Calu3 (cell line): ENCODE measurements around the gene CACNA2D4. TPM values are rescaled to one million over a fixed set of nuclear protein-coding genes. Genes with fewer than 3 reads are reported as not detected.

Source experiments
- BruUV-seq: library from RNA; stranded (reverse); fragments of 400-500 nt; replicated peaks from 2 replicates; lab custom pipeline; 2021; lab: Mats Ljungman, UMichigan
- CTCF ChIA-PET: fragments of 300-600 bp; sonication (Branson Sonifier 250); formaldehyde crosslinking; loops from one replicate; lab custom pipeline; 2022; ENCODE audit warnings: antibody characterized with exemption; lab: Charles Lee
- DNase-seq: peaks from one replicate; pipeline ENCODE4 v3.0.0; 2022
- H3K27ac Mint-ChIP-seq: one replicate; pipeline ENCODE4 v1.8.0; 2022; ENCODE audit warnings: mixed read lengths; ENCODE audit not compliant: unreplicated experiment
- H3K27me3 Mint-ChIP-seq: one replicate; pipeline ENCODE4 v1.8.0; 2022; ENCODE audit warnings: mixed read lengths; ENCODE audit not compliant: unreplicated experiment
- H3K36me3 Mint-ChIP-seq: one replicate; pipeline ENCODE4 v1.8.0; 2022; ENCODE audit warnings: mild to moderate bottlenecking, moderate library complexity, mixed read lengths; ENCODE audit not compliant: insufficient read depth, unreplicated experiment
- H3K4me1 Mint-ChIP-seq: one replicate; pipeline ENCODE4 v1.8.0; 2022; ENCODE audit warnings: mild to moderate bottlenecking, low read depth, mixed read lengths; ENCODE audit not compliant: unreplicated experiment
- H3K4me3 Mint-ChIP-seq: one replicate; pipeline ENCODE4 v1.8.0; 2022; ENCODE audit warnings: mild to moderate bottlenecking, low read depth, moderate library complexity, mixed read lengths; ENCODE audit not compliant: unreplicated experiment
- H3K9me3 Mint-ChIP-seq: one replicate; pipeline ENCODE4 v1.8.0; 2022; ENCODE audit warnings: low read depth, mixed read lengths; ENCODE audit not compliant: unreplicated experiment
- CTCF ChIP-seq: fragments of 200-600 bp; IDR thresholded peaks from one replicate; pipeline ENCODE4 v1.8.0; 2022; ENCODE audit warnings: antibody characterized with exemption; ENCODE audit not compliant: unreplicated experiment
- intact Hi-C: fragments of 100-400 bp; cut with micrococcal nuclease; formaldehyde crosslinking; loops from one replicate; pipeline ENCODE4 v1.10.0; 2022; ENCODE audit not compliant: unreplicated experiment
- total RNA-seq: library from RNA; stranded (reverse); gene quantifications from 2 replicates; pipeline ENCODE4 v1.2.3, GENCODE V29; 2022

The CACNA2D4 gene
- total RNA-seq, 1 experiment from 2014 or later: 0.80 TPM

- TF ChIP-seq CTCF: no peak
- intact Hi-C loops: no loop called here
- CTCF ChIA-PET: no interaction called here
- Mint-ChIP-seq H3K9me3 (peaks cover 3% of the 10 kb centered on the region), H3K4me3 (no peak overlapping the region), H3K27me3 (no peaks in the 10 kb centered on the region), H3K4me1 (no peaks in the 10 kb centered on the region), H3K27ac (no peak overlapping the region), H3K36me3 (peaks cover 31% of the 10 kb centered on the region)
- no peak for DNase-seq
- no TSS peak for BruUV-seq
These were observed 169.4 kb downstream of the CACNA2D4 start for GRCh38 chr12:1749019-1749418.

- Mint-ChIP-seq H3K4me3 (no peak overlapping the region), H3K4me1 (no peaks in the 10 kb centered on the region), H3K9me3 (peaks cover 3% of the 10 kb centered on the region), H3K36me3 (peaks cover 31% of the 10 kb centered on the region), H3K27ac (no peak overlapping the region), H3K27me3 (no peaks in the 10 kb centered on the region)
- BruUV-seq: no TSS peak
- DNase-seq: no peak
- TF ChIP-seq CTCF: no peak
- intact Hi-C loops: no loop called here
- CTCF ChIA-PET: no interaction called here
These were observed 170.8 kb downstream of the CACNA2D4 start for GRCh38 chr12:1747609-1748008.

- no TSS peak for BruUV-seq
- Mint-ChIP-seq H3K27me3 (no peaks in the 10 kb centered on the region), H3K27ac (no peak overlapping the region), H3K4me3 (no peak overlapping the region), H3K36me3 (peaks cover 31% of the 10 kb centered on the region), H3K4me1 (peaks cover 18% of the 10 kb centered on the region), H3K9me3 (peaks cover 3% of the 10 kb centered on the region)
- TF ChIP-seq CTCF: no peak
- intact Hi-C loops: loop anchor here (5.0 kb wide), 1 partner anchor 38 kb away; no protein-coding TSS in a partner anchor
- CTCF ChIA-PET: no interaction called here
- no peak for DNase-seq
These were observed 173.5 kb downstream of the CACNA2D4 start for GRCh38 chr12:1744932-1745331.

Other genes with a start within 250 kb of the CACNA2D4 start
- 88.5 and 90.3 TPM in 2 replicates for gene ADIPOR2, start 227.6 kb downstream of the CACNA2D4 start, total RNA-seq
- not detected in 2 replicates for gene LRTM2, start 98.1 kb downstream of the CACNA2D4 start, total RNA-seq
- 6.3 and 8.6 TPM in 2 replicates for gene DCP1B, start 85.8 kb upstream of the CACNA2D4 start, total RNA-seq
- not detected in 2 replicates for gene CACNA1C, start 134.3 kb upstream of the CACNA2D4 start, total RNA-seq